ENCODE data around the gene TAL2. TPM values are rescaled to one million over a fixed set of nuclear protein-coding genes. Genes with fewer than 3 reads are reported as not detected.
"Not testable (repeated sequence)": the region's sequence is repeated elsewhere in the genome, so short reads cannot be mapped to it uniquely, and the experiment has no call there.

Gene TAL2
- total RNA-seq, 1 donor from 2014 or later = 1.7 TPM

GRCh38 chr9:105676351-105676923 lies 14.2 kb downstream of the TAL2 start:
- no peak for DNase-seq

DNA sequence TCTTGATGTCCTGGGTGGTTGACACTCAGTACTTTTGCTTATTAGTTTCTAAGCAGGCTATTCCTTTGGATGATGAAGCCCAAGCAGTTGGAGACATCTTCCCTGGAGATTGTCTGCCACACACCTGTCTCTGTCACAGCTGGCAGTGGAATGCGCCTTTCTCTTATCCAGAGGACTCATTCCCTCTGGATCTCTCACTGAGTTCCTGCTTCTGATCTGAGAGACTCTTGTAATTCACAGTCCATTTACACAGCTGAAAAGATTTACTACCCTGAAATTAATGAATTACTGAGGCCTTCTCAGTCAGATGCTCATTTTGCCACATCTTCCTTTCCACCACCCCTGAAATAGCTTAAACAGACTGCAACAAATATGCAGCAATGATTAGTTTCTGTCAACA lies 15.9 kb downstream of the TAL2 start:
- no peak for DNase-seq

GRCh38 chr9:105678781-105679180 lies 16.5 kb downstream of the TAL2 start:
- no peak for DNase-seq

DNA sequence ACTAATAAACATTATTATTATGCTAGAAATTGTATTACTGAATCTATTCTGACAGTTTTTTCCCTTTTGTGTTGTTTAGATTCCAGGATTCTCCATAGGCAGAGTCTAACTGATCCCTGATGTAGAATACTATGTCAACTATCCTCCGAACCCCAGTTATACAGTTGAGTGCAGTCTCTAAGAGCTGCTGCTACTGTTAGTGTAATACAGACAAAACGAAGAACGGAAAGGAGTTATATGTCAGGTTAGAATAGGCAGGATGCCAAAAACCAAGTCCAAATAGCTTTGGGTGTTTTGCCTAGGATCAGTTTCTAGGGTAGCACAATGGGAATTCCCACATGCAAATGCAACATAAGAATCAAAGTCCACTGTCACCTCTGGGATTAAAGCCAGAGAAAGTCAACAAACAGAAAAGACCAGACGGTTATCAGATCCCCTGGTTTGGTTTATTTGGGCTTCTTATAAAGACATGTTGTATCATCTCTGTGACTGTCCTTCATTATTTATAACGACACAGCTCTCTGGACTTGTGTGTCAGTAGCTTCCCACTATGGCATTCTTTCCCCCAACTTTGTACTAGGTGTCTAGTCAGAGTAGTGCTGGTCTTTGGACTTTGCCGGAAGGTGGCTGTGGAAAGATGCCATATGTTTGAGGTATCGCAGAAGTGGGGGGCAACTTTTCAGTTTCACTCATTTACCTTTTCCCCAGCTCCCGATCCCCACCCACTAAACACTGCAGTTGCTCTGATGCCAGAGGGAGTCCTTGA lies 17.2 kb downstream of the TAL2 start:
- DNase-seq = no peak

DNA sequence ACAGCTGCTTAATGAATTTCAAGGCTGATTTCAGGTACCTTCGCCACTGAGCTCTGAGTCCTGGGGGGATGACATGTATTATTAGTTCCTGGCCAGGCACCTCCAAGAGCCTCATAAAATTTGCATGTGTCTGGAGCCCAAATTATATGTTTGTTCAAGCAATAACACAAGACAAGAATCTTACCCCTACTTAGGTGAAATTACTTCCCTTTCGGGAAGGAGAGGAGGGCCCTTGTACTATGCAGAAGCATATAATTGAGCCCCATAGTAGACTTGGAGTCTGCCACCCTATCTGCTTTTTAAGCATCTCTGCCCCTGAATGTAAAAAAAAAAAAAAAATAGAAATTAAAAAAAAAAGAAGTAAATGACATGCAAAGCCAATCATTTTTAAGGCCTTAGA lies 19.1 kb downstream of the TAL2 start:
- DNase-seq = no peak

GRCh38 chr9:105681724-105682123 lies 19.5 kb downstream of the TAL2 start:
- DNase-seq = no peak

- DNase-seq = no peak
Observed at GRCh38 chr9:105683688-105684275, 21.5 kb downstream of the TAL2 start.

DNA sequence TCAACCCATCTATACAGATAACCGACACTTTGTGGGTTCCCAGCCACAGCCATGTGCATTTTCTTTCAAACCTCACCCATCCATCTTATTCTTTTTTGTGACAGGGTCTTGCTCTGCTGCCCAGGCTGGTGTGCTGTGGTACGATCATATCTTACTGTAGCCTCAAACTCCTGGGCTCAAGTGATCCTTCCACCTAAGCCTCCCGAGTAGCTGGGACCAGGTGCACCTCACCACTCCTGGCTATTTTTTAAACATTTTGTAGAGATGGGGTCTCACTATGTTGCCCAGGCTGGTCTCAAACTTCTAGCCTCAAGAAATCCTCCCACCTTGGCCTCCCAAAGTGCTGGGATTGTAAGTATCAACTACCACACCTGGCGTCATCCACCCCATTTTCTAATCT lies 24.7 kb downstream of the TAL2 start:
- no peak for DNase-seq

DNA sequence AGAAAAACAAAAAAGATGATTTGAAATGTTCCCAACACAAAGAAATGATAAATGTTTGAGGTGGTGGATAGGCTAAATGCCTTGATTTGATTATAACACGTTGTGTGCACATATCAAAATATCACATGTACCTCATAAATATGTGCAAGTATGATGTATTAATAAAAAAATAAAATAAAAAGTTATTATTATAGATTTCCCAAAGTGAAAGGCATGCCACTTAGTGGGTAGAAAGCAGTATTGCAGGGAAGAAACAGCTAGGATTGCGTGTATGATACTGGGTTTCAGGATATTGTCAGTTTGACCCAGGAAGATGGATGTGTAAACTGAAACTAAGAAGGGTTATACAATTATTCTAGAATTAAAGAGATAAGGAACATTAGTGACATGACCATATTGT lies 28.5 kb downstream of the TAL2 start:
- no peak for DNase-seq

DNA sequence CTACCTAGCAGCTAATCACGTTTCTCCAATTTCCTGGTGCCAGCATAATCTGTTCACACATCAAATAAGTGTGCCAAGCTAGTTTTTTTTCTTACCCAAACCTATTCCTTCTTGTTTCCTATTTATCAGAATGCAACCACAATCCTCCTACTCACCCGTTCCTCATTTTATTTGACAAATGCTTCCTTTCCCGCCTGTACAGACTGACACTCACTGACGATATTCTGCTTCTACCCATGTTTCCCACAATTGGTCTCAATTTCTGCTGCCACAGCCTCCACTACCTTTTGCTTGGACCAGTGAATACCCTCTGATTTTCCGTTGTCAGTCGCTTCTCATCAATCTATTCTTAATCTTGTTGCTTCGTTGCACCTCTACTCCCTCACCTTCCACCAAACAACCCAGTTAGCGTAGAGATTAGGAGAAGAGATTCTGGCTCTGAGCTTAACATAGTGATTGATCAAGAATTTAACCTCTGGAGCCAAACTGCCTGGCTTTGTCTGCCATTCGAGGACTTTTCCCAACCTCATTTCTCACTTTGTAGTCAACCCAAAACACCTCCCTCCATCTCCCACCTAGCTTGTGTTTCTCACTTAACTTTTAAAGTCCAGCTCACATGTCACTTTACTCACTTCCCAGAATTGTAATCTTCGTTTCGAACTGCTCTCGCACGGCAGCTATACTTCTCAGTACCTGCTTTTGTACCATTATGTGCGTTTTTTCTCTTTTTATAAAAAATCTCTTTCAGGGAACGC lies 31.4 kb downstream of the TAL2 start:
- DNase-seq = peak; percentile 42

GRCh38 chr9:105694190-105694847 lies 32.1 kb downstream of the TAL2 start, which contains the start of gene TMEM38B:
Gene TMEM38B, plus strand, starts transcription at chr9:105694541. Its CDS starts 120 bp downstream, at chr9:105694661.
- peak; percentile 57 for DNase-seq

GRCh38 chr9:105694848-105695581 lies 32.8 kb downstream of the TAL2 start:
- DNase-seq = peak; percentile 35

DNA sequence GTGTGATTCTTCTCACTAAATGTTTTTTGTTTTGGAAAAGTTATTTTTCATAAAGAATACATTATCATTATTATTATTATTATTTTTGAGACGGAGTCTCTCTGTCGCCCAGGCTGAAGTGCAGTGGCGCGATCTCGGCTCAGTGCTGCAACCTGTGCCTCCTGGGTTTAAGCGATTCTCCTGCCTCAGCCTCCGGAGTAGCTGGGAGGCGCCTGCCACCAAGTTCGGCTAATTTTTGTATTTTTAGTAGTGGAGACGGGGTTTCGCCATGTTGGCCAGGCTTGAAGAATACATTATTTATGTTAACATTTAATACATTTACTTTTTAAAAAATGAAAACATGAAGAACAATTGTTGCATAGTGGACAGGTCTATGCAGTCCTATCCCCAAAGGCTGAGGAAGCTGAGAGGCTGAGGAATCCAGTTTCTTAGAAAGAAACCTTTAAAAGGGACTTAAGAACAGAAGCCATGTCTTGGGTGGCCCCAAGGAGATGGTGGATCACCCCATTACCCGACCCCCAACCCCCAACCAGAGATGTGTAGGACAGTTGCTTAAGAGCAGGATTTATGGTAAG lies 34.0 kb downstream of the TAL2 start:
- no peak for DNase-seq

- no peak for DNase-seq
Observed at GRCh38 chr9:105697871-105698270, 35.6 kb downstream of the TAL2 start.

- DNase-seq = no peak
Observed at GRCh38 chr9:105698348-105698870, 36.2 kb downstream of the TAL2 start.

DNA sequence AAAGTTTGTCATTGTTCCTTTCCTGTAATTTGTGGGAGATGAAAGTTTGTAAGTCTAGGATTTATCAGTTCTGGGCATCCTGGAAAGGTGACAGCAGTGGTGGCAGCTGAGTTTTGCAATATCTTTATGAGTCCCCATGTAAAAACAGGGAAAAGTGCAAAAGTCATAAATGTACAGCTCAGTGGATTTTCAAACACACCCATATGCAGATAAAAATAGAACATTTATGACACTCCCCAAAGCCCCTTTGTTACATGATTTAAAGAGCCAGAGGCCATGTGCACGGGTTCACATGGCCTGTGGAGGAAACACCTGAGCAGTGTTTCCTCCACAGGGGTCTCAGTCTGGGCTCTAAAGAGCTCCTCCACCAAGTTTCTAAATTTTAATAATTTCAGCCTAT lies 38.4 kb downstream of the TAL2 start:
- no peak for DNase-seq

DNA sequence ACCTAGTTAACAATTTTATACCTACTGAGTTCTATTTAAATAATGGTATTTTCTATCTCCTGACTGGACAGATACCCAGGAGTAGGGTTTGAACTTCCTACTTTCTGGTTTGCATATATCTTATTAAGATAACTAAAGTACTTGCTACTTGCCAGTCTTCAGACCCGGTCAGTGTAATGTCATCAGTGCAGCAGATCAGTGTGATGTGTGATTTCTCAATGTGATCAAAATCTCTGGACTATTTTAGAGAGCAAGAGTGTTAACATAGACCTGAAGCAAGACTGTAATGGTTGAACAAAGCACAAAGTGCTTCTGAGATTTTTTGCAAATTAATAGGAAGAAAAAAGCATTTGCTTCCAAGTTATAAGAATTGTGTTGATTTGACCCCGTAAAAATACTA lies 38.9 kb downstream of the TAL2 start:
- no peak for DNase-seq

DNA sequence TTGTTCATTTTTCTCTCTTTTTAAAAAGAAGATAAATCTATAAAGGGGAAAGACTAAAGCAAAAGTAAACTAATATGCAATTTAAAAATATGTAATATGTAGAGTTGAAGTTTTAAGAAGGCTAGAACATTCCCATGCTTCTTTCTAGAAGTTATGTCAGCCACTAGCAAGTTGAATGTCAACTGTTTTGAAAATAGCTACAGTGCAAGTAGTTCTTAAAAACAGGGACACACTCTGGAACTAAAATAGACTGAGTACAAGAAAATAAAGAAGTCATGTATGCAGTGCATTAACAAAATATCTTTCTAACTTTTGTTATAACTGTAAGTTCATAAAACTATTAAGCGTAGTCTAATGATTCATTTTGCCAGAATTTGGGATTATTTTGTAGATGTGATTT lies 40.0 kb downstream of the TAL2 start:
- DNase-seq = no peak

DNA sequence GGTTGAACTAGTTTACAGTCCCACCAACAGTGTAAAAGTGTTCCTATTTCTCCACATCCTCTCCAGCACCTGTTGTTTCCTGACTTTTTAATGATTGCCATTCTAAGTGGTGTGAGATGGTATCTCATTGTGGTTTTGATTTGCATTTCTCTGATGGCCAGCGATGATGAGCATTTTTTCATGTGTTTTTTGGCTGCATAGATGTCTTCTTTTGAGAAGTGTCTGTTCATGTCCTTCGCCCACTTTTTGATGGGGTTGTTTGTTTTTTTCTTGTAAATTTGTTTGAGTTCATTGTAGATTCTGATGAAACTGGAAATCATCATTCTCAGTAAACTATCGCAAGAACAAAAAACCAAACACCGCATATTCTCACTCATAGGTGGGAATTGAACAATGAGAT lies 41.4 kb downstream of the TAL2 start:
- DNase-seq = not testable (repeated sequence)

- no peak for DNase-seq
Observed at GRCh38 chr9:105706156-105706555, 43.9 kb downstream of the TAL2 start.

DNA sequence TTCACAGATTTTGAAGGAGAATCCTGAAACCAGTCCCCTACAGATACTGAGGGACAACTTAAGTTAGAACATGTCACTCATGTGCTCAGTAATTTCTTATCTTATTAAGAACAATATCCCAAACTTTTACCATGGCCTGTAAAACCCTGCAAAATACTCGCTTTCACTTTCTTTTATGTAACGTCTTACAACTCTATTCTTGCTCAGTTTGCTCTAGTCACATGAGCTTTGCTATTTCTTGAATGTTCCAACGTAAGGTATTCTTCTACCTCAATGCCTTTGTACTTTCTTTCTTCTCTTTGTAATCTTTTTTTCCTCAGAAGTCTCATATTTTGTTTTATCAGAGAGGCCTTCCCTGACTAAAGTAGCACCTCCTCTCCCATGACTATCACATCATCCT lies 46.1 kb downstream of the TAL2 start:
- DNase-seq = no peak

All from skin of body (tissue), 2 donors.